Heart left ventricle (tissue), 16 donors: ENCODE results near the gene P2RY8. TPM values are rescaled to one million over a fixed set of nuclear protein-coding genes. Genes with fewer than 3 reads are reported as not detected.
A peak's percentile ranks its signal among the peaks of the same experiment; 100 is the strongest.

Experiments used
- ATAC-seq, 4 donors: fragments of 200-7000 bp; cut with Tn5 transposase; one replicate each; pipeline ENCODE4 v1.9.1; 2020 to 2022; ENCODE audit warnings: moderate library complexity in 4 of 4, mild to moderate bottlenecking in 3 of 4, moderate number of reproducible peaks in 1 of 4
- DNase-seq, 5 donors: peaks; one replicate each; pipeline ENCODE4 v3.0.0-alpha.2; 2020
- H3K27ac ChIP-seq, 12 donors: fragments of 200-600 bp; sonication (generic) in 4 of 12; one replicate each; pipeline versions ENCODE4 v1.5.0 to v1.8.0; 2016 to 2022; ENCODE audit warnings: mild to moderate bottlenecking in 2 of 12
- H3K27me3 ChIP-seq, 9 donors: fragments of 200-600 bp; sonication (generic) in 2 of 9; one replicate each; pipeline versions ENCODE4 v1.5.1 to v1.8.0; 2016 to 2022; ENCODE audit warnings: mild to moderate bottlenecking in 3 of 9
- H3K36me3 ChIP-seq, 9 donors: fragments of 200-600 bp; sonication (generic) in 2 of 9; one replicate each; pipeline versions ENCODE4 v1.5.0 to v1.8.0; 2018 to 2022; ENCODE audit warnings: mild to moderate bottlenecking in 2 of 9
- H3K4me1 ChIP-seq, 12 donors: fragments of 200-600 bp; sonication (generic) in 4 of 12; one replicate each; pipeline versions ENCODE4 v1.5.0 to v1.8.0; 2016 to 2022; ENCODE audit warnings: mild to moderate bottlenecking in 3 of 12
- H3K4me3 ChIP-seq, 12 donors: fragments of 200-600 bp; sonication (generic) in 4 of 12; one replicate each; pipeline versions ENCODE4 v1.5.0 to v1.8.0; 2017 to 2022; ENCODE audit warnings: mild to moderate bottlenecking in 9 of 12, moderate library complexity in 4 of 12
- H3K9me3 ChIP-seq, 12 donors: fragments of 200-600 bp; sonication (generic) in 4 of 12; one replicate each; pipeline versions ENCODE4 v1.5.0 to v1.8.0; 2016 to 2022; ENCODE audit warnings: mild to moderate bottlenecking in 1 of 12
- CTCF ChIP-seq, 12 donors: fragments of 200-600 bp; sonication (generic) in 4 of 12; IDR thresholded peaks; one replicate each; pipeline versions ENCODE4 v1.5.0 to v1.8.0; 2018 to 2022; ENCODE audit warnings: antibody characterized with exemption in 12 of 12, mild to moderate bottlenecking in 5 of 12
- POLR2A ChIP-seq, 2 donors: fragments of 450-650 bp; IDR thresholded peaks; one replicate each; pipeline ENCODE4 v1.6.1; 2017; ENCODE audit warnings: antibody characterized with exemption in 2 of 2, mild to moderate bottlenecking in 2 of 2, moderate library complexity in 2 of 2
- WGBS, 4 donors: extraction: QIAGEN DNeasy Blood & Tissue Kit in 2 of 4; methylation state at CpG; one replicate each; pipeline versions ENCODE4 v1.1.5 to v1.1.7; 2013 to 2018; 5-methylcytosine and 5-hydroxymethylcytosine counted together
- intact Hi-C, 10 donors: fragments of 100-400 bp; cut with DNase I; formaldehyde crosslinking; loops; one replicate each; pipeline versions ENCODE4 v1.11.1 to v1.14.2; 2022
- polyA plus RNA-seq, 2 donors: library from polyadenylated mRNA; stranded (reverse); fragments of 200-250 nt; gene quantifications; one replicate each; pipeline ENCODE4 v1.2.3, GENCODE V29; 2013
- total RNA-seq, 9 donors: library from RNA; depleted of rRNA in 2 of 9; stranded (reverse); fragments of >200 nt in 2 of 9; fragmentation: NEBNext Ultra II Directional in 3 of 9; extraction: Animal tissue kit (Norgen Biotek cat#: 25700) in 3 of 9; gene quantifications; one replicate each; pipeline versions ENCODE4 v1.1.0 to v1.2.4, GENCODE V29; 2016 to 2023
- donor health status: ischemic (EF 13 %, LVEDD 7.1; RV severe dilation, severe dysfunction).
- donor health status: healthy with polysubstance abuse.
- donor health status: DM: no; HTN: yes; CAD: no.
- donor health status: DM: no; HTN: no; CAD: no.
- donor health status: ischemic (EF 25% LVEDD 6.9; RV normal size, moderate dysfunction).
- donor health status: ischemic (EF 25% LVEDD 5.7; RV mildly dilated, moderate dysfunction).
- donor health status: healthy.
- donor health status: DM: yes; HTN: yes; CAD: no.
- donor health status: ischemic (EF 35%, LVEDD 5.7; RV mildly dilated, moderate dysfunction).
- donor health status: nonischemic (EF 11% LVEDD 7.7; RV severe dilation, severe dysfunction).
- donor health status: DM: yes; HTN: yes; CAD: no.
- donor health status: PGD.
- donor health status: ischemic (EF 29% LVEDD 5.4; RV normal size, mild dysfunction).
- donor health status: nonischemic (EF 23%, LVEDD 6.1; RV moderate dilation, normal function).

P2RY8 gene
- total and polyA plus RNA-seq, 11 donors: 0.62 to 10.5 (median 2.3) TPM

GRCh38 chrX:1444561-1445500, 92.2 kb downstream of the P2RY8 start:
- peak in 3 of 5 donors; percentile 6 to 19 (median 14) for DNase-seq
- Histone ChIP-seq H3K27me3 (no peaks in the 10 kb centered on the region), H3K36me3 (peaks cover 0 to 22% (median 1%) of the 10 kb centered on the region in 9 donors), H3K27ac (no peak overlapping the region), H3K4me1 (no peaks in the 10 kb centered on the region), H3K4me3 (no peak overlapping the region), H3K9me3 (peaks cover 0 to 4% (median 0%) of the 10 kb centered on the region in 12 donors)
- intact Hi-C loops: loop anchor here in 2 of 10 donors (10.0 kb wide), 1 partner anchor 50 kb away; the partner anchor contains the start of gene SLC25A6 (in 2 of the 2)
- 96 to 98% (median 97%) methylated on average over 19 of the region's 19 CpGs for WGBS, 4 donors
- no peak for TF ChIP-seq CTCF (IDR thresholded peaks at IDR 0.05)
- no peak for TF ChIP-seq POLR2A (IDR thresholded peaks at IDR 0.05)
- no peak for ATAC-seq

GRCh38 chrX:1443496-1444075, 93.4 kb downstream of the P2RY8 start:
- ATAC-seq (no peak), DNase-seq (peak in 4 of 5 donors; percentile 4 to 29 (median 10))
- Histone ChIP-seq H3K4me1 (no peaks in the 10 kb centered on the region), H3K9me3 (peaks cover 0 to 4% (median 0%) of the 10 kb centered on the region in 12 donors), H3K27ac (no peak overlapping the region), H3K27me3 (no peaks in the 10 kb centered on the region), H3K4me3 (no peak overlapping the region), H3K36me3 (peaks cover 0 to 32% (median 14%) of the 10 kb centered on the region in 9 donors)
- no peak for TF ChIP-seq POLR2A (IDR thresholded peaks at IDR 0.05)
- no peak for TF ChIP-seq CTCF (IDR thresholded peaks at IDR 0.05)
- intact Hi-C loops: loop anchor here in 2 of 10 donors (10.0 kb wide), 1 partner anchor 49 kb away; the partner anchor contains the start of gene SLC25A6 (in 2 of the 2)
- 86 to 90% (median 89%) methylated on average over 24 to 26 of the region's 26 CpGs for WGBS, 4 donors

- DNase-seq (peak in 4 of 5 donors; percentile 2 to 18 (median 11)), ATAC-seq (peak in 1 of 4 donors; percentile 56)
- TF ChIP-seq POLR2A (IDR thresholded peaks at IDR 0.05) (no peak), CTCF (IDR thresholded peaks at IDR 0.05) (no peak)
- Histone ChIP-seq H3K9me3 (peaks cover 0 to 4% (median 0%) of the 10 kb centered on the region in 12 donors), H3K36me3 (peaks cover 0 to 39% (median 21%) of the 10 kb centered on the region in 9 donors), H3K27me3 (no peaks in the 10 kb centered on the region), H3K4me3 (no peak overlapping the region), H3K27ac (no peak overlapping the region), H3K4me1 (no peaks in the 10 kb centered on the region)
- intact Hi-C loops: loop anchor here in 2 of 10 donors (10.0 kb wide), 1 partner anchor 48 kb away; the partner anchor contains the start of gene SLC25A6 (in 2 of the 2)
- 90% methylated on average over 30 to 37 of the region's 38 CpGs for WGBS, 4 donors
Measured at GRCh38 chrX:1442724-1443367, 94.1 kb downstream of the P2RY8 start.
